Fibroblast of mammary gland (primary cell): ENCODE data around the gene MAGI1.
"Not testable (repeated sequence)": the region's sequence is repeated elsewhere in the genome, so short reads cannot be mapped to it uniquely, and the experiment has no call there.

ENCODE experiments used
- DNase-seq: peaks from one replicate; pipeline ENCODE4 v3.0.0-alpha.2; 2010; ENCODE audit warnings: low read depth
- H3K4me3 ChIP-seq: 2 replicates; pipeline ENCODE4 v1.5.1; 2011; ENCODE audit warnings: low read depth, mild to moderate bottlenecking, low read length, moderate library complexity; ENCODE audit not compliant: control insufficient read depth
- TF ChIP-seq, protein P1 (sequence below): conservative IDR thresholded peaks from 2 replicates; pipeline ENCODE4 v1.5.1; 2011; ENCODE audit warnings: low read depth, low read length, inconsistent platforms; ENCODE audit not compliant: control insufficient read depth, insufficient read depth

MAGI1 gene

DNA sequence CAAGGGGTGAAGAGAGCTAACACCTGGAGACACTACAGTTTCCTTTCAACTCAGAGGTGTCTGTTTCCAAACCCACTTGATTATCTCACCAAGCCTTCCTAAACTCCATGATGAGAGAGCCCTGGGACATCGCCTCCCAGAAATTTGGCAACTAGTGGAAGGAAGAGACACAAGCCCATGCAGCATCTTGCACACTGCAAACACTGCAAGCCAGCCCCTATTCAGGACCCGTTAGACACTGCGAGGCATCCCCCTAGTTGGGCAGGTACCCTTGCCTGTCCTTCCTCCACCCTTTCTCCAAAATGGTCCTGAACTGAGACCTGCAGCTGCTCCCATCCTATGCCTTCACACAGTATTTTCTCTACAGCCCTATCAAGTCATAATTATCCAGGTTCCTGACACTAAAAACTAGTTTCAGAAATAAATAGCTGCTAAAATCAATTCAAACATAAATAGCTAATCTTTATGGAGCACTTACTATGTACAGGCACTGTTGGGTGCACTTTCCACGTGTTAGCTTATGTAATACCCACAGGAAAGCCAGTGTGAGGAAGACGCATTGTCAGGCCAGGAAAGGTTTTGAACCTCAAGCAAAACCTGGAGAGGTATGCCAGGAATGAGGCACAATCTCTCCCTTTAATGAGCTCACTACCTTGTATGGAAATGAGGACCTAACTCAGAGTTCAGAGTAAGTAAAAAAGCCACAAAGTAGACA lies 2.8 kb downstream of the MAGI1 start:
- no peak overlapping the region for H3K4me3 ChIP-seq
- TF ChIP-seq, protein P1, sequence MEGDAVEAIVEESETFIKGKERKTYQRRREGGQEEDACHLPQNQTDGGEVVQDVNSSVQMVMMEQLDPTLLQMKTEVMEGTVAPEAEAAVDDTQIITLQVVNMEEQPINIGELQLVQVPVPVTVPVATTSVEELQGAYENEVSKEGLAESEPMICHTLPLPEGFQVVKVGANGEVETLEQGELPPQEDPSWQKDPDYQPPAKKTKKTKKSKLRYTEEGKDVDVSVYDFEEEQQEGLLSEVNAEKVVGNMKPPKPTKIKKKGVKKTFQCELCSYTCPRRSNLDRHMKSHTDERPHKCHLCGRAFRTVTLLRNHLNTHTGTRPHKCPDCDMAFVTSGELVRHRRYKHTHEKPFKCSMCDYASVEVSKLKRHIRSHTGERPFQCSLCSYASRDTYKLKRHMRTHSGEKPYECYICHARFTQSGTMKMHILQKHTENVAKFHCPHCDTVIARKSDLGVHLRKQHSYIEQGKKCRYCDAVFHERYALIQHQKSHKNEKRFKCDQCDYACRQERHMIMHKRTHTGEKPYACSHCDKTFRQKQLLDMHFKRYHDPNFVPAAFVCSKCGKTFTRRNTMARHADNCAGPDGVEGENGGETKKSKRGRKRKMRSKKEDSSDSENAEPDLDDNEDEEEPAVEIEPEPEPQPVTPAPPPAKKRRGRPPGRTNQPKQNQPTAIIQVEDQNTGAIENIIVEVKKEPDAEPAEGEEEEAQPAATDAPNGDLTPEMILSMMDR: no peak
- DNase-seq: no peak

DNA sequence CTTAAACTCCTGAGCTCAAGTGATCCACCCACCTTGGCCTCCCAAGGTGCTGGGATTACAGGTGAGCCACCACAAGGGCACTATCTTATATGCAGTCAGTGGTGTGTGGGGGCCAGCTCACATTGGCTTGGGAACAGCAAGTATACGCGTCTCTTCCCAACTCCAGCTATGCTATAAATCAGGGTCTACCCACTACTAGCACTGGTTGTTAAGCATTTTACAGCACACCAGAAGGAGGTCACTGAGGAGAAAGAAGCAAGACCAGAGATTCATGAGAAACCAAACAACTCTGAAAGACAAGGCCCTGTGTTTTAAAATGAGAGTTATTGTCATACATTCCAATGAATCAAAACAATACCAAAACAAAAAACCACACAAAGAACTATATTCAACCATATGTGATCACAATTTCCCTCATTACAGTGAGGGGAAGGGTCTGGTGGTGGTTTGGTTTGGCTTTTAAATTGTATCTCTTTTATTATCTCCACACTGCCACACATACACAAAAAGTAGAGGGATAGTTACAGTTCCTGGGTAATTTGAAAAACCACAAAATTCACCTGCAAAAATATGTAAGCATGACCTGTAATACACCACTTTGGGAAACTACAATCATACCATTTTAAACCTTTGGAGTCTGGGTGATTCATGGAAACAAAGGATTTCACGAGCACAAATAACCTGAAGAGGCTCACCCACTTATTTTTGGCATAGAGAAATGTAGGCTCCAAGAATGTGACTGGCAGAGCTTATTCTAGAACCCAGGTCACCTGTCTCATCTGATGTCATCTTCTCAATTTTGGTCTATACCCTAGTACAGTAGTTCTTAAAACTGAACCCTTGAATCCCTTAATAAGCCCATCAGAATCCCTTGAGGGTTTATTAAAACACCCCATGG lies 5.2 kb downstream of the MAGI1 start:
- DNase-seq: no peak
- TF ChIP-seq, protein P1: no peak

GRCh38 chr3:66031102-66031698 lies 7.5 kb downstream of the MAGI1 start:
- TF ChIP-seq, protein P1: no peak
- DNase-seq: no peak

More for the DNA sequence above, 5.2 kb downstream of the MAGI1 start:
- no peak overlapping the region for H3K4me3 ChIP-seq

DNA sequence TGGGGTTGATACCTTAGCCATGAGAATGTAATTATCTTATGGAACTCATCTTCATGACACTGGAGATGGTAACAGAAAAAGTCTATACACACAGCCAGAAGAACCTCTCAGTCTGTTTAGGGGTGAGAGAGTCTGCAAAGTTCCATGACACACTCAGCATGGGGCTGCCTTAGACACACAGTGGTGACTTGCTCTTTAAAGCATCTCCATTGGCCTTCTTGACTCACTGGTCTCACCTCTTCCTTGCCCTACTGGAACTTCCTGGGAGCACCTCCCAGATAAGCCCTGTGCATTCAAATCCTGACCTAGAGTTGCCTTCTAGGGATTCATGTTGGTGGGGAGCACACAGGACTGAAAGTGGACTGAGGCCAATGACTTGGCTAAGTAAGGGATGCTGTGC lies 9.3 kb downstream of the MAGI1 start:
- peak; percentile 17 for DNase-seq
- no peak overlapping the region for H3K4me3 ChIP-seq
- TF ChIP-seq, protein P1: no peak

More at GRCh38 chr3:66031102-66031698, 7.5 kb downstream of the MAGI1 start:
- no peak overlapping the region for H3K4me3 ChIP-seq

DNA sequence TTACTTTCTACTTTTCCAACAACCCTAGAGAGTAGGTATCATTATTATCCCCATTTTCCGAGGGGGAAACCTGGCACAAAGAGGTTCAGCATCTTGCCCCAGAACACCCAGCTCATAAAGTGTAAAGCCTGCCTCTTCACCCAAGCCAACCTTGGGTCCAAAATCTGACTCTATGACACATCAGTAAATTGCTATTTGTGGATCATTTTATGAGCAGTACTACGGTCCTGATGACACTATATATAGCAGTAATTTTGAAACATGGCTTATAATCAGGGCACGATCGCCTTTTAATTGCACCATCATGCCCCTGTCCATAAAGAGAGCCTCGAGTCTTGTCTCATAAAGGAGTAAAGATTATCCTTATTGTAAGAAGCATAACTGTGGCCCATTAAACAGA lies 9.7 kb downstream of the MAGI1 start:
- no peak overlapping the region for H3K4me3 ChIP-seq
- DNase-seq: no peak
- TF ChIP-seq, protein P1: no peak

DNA sequence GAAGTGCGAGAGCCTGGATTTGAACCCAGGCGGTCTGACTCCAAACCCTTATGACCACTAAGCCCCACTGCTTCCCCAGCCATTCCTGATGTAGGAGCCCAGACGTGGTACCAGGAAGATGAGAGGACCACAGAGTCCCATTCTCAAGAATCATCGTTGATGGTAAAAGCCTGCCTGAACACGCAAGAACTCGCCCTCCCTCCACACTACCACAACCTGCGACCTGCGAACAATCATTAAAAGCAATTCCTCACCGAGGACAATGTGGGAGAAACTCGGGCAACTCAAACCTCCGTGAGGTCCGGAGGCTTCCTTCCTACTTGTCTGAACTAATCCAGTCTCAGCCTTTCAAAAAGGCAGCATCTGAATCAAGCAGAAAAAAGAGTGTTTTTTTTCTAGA lies 10.3 kb downstream of the MAGI1 start:
- DNase-seq: no peak
- TF ChIP-seq, protein P1: no peak
- no peak overlapping the region for H3K4me3 ChIP-seq

DNA sequence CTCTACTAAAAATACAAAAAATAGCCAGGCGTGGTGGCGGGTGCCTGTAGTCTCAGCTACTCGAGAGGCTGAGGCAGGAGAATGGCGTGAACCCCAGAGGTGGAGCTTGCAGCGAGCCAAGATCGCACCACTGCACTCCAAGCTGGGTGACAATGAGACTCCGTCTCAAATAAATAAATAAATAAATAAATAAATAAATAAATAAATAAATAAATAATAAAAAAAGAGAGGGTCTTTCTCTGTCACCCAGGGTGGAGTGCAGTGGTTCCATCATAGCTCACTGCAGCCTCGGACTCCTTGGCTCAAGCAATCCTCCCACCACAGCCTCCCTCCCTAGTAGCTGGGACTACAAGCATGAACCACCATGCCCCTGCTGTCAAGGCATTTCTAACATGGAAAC lies 11.6 kb downstream of the MAGI1 start:
- DNase-seq, H3K4me3 ChIP-seq: not testable (repeated sequence)
